ENCODE data around the gene DHRS7B. TPM values are rescaled to one million over a fixed set of nuclear protein-coding genes. Genes with fewer than 3 reads are reported as not detected.

DHRS7B gene
- total RNA-seq, 2 donors from 2014 or later: 25.2 to 39.6 TPM

Other genes with a start within 250 kb of the DHRS7B start
- gene USP22, start 84.0 kb upstream of the DHRS7B start, total RNA-seq: 100 to 1,000 TPM; 145 to 152 TPM
- gene TMEM11, start 87.2 kb downstream of the DHRS7B start, total RNA-seq: 10 to 100 TPM; 26.7 to 27.3 TPM
- 10 to 100 TPM in 1 of 2 donors, 1 to 10 TPM in 1; 8.6 to 19.4 TPM for gene NATD1, start 126.4 kb downstream of the DHRS7B start, total RNA-seq
- 10 to 100 TPM; 38.9 to 64.7 TPM for gene MAP2K3, start 157.7 kb downstream of the DHRS7B start, total RNA-seq
- 10 to 100 TPM; 12.0 to 16.5 TPM for gene KCNJ12, start 249.4 kb downstream of the DHRS7B start, total RNA-seq

Measured in left cardiac atrium (tissue), 2 donors.